Amygdala (tissue), 56 donors: ENCODE measurements around the gene ISCA2.
"Not testable (repeated sequence)": the region's sequence is repeated elsewhere in the genome, so short reads cannot be mapped to it uniquely, and the experiment has no call there.

Experiments used
- DNase-seq, 56 donors: peaks; one replicate each; lab custom pipeline; 2025; lab: John Stamatoyannopoulos, UW

ISCA2 gene

GRCh38 chr14:74526854-74527585 lies 33.5 kb downstream of the ISCA2 start:
- DNase-seq: no peak

GRCh38 chr14:74527736-74528280 lies 34.2 kb downstream of the ISCA2 start:
- no peak for DNase-seq

- DNase-seq: no peak
These were observed 34.8 kb downstream of the ISCA2 start for GRCh38 chr14:74528406-74528805.

- no peak for DNase-seq
These were observed 35.3 kb downstream of the ISCA2 start for GRCh38 chr14:74528886-74529285.

- DNase-seq: no peak
These were observed 37.4 kb downstream of the ISCA2 start for GRCh38 chr14:74531006-74531405.

GRCh38 chr14:74531467-74531866 lies 37.9 kb downstream of the ISCA2 start:
- DNase-seq: peak in 2 of 56 donors; percentile 5 to 13

GRCh38 chr14:74532246-74532645 lies 38.7 kb downstream of the ISCA2 start:
- no peak for DNase-seq

GRCh38 chr14:74533576-74533975 lies 40.0 kb downstream of the ISCA2 start:
- DNase-seq: no peak

- no peak for DNase-seq
These were observed 42.3 kb downstream of the ISCA2 start for GRCh38 chr14:74535756-74536325.

GRCh38 chr14:74536336-74536735 lies 42.8 kb downstream of the ISCA2 start:
- not testable (repeated sequence) for DNase-seq

GRCh38 chr14:74538411-74539391 lies 45.1 kb downstream of the ISCA2 start:
- DNase-seq: no peak

- no peak for DNase-seq
These were observed 45.9 kb downstream of the ISCA2 start for GRCh38 chr14:74539503-74539902.

GRCh38 chr14:74541225-74541624 lies 47.7 kb downstream of the ISCA2 start:
- DNase-seq: no peak

GRCh38 chr14:74542056-74542685 lies 48.6 kb downstream of the ISCA2 start:
- DNase-seq: no peak

- DNase-seq: no peak
These were observed 50.3 kb downstream of the ISCA2 start for GRCh38 chr14:74543771-74544438.

GRCh38 chr14:74545386-74545785 lies 51.8 kb downstream of the ISCA2 start:
- DNase-seq: no peak

GRCh38 chr14:74546416-74546815 lies 52.9 kb downstream of the ISCA2 start:
- no peak for DNase-seq
